Heart left ventricle (tissue), 16 donors: ENCODE results near the gene MYMK. TPM values are rescaled to one million over a fixed set of nuclear protein-coding genes. Genes with fewer than 3 reads are reported as not detected.

Source experiments
- ATAC-seq, 4 donors: fragments of 200-7000 bp; cut with Tn5 transposase; one replicate each; pipeline ENCODE4 v1.9.1; 2020 to 2022; ENCODE audit warnings: moderate library complexity in 4 of 4, mild to moderate bottlenecking in 3 of 4, moderate number of reproducible peaks in 1 of 4
- DNase-seq, 5 donors: peaks; one replicate each; pipeline ENCODE4 v3.0.0-alpha.2; 2020
- H3K27ac ChIP-seq, 12 donors: fragments of 200-600 bp; sonication (generic) in 4 of 12; one replicate each; pipeline versions ENCODE4 v1.5.0 to v1.8.0; 2016 to 2022; ENCODE audit warnings: mild to moderate bottlenecking in 2 of 12
- H3K27me3 ChIP-seq, 9 donors: fragments of 200-600 bp; sonication (generic) in 2 of 9; one replicate each; pipeline versions ENCODE4 v1.5.1 to v1.8.0; 2016 to 2022; ENCODE audit warnings: mild to moderate bottlenecking in 3 of 9
- H3K36me3 ChIP-seq, 9 donors: fragments of 200-600 bp; sonication (generic) in 2 of 9; one replicate each; pipeline versions ENCODE4 v1.5.0 to v1.8.0; 2018 to 2022; ENCODE audit warnings: mild to moderate bottlenecking in 2 of 9
- H3K4me1 ChIP-seq, 12 donors: fragments of 200-600 bp; sonication (generic) in 4 of 12; one replicate each; pipeline versions ENCODE4 v1.5.0 to v1.8.0; 2016 to 2022; ENCODE audit warnings: mild to moderate bottlenecking in 3 of 12
- H3K4me3 ChIP-seq, 12 donors: fragments of 200-600 bp; sonication (generic) in 4 of 12; one replicate each; pipeline versions ENCODE4 v1.5.0 to v1.8.0; 2017 to 2022; ENCODE audit warnings: mild to moderate bottlenecking in 9 of 12, moderate library complexity in 4 of 12
- H3K9me3 ChIP-seq, 12 donors: fragments of 200-600 bp; sonication (generic) in 4 of 12; one replicate each; pipeline versions ENCODE4 v1.5.0 to v1.8.0; 2016 to 2022; ENCODE audit warnings: mild to moderate bottlenecking in 1 of 12
- CTCF ChIP-seq, 12 donors: fragments of 200-600 bp; sonication (generic) in 4 of 12; IDR thresholded peaks; one replicate each; pipeline versions ENCODE4 v1.5.0 to v1.8.0; 2018 to 2022; ENCODE audit warnings: antibody characterized with exemption in 12 of 12, mild to moderate bottlenecking in 5 of 12
- POLR2A ChIP-seq, 2 donors: fragments of 450-650 bp; IDR thresholded peaks; one replicate each; pipeline ENCODE4 v1.6.1; 2017; ENCODE audit warnings: antibody characterized with exemption in 2 of 2, mild to moderate bottlenecking in 2 of 2, moderate library complexity in 2 of 2
- WGBS, 4 donors: extraction: QIAGEN DNeasy Blood & Tissue Kit in 2 of 4; methylation state at CpG; one replicate each; pipeline versions ENCODE4 v1.1.5 to v1.1.7; 2013 to 2018; 5-methylcytosine and 5-hydroxymethylcytosine counted together
- intact Hi-C, 10 donors: fragments of 100-400 bp; cut with DNase I; formaldehyde crosslinking; loops; one replicate each; pipeline versions ENCODE4 v1.11.1 to v1.14.2; 2022
- polyA plus RNA-seq, 2 donors: library from polyadenylated mRNA; stranded (reverse); fragments of 200-250 nt; gene quantifications; one replicate each; pipeline ENCODE4 v1.2.3, GENCODE V29; 2013
- total RNA-seq, 9 donors: library from RNA; depleted of rRNA in 2 of 9; stranded (reverse); fragments of >200 nt in 2 of 9; fragmentation: NEBNext Ultra II Directional in 3 of 9; extraction: Animal tissue kit (Norgen Biotek cat#: 25700) in 3 of 9; gene quantifications; one replicate each; pipeline versions ENCODE4 v1.1.0 to v1.2.4, GENCODE V29; 2016 to 2023
- donor health status: ischemic (EF 13 %, LVEDD 7.1; RV severe dilation, severe dysfunction).
- donor health status: healthy with polysubstance abuse.
- donor health status: DM: no; HTN: yes; CAD: no.
- donor health status: DM: no; HTN: no; CAD: no.
- donor health status: ischemic (EF 25% LVEDD 6.9; RV normal size, moderate dysfunction).
- donor health status: ischemic (EF 25% LVEDD 5.7; RV mildly dilated, moderate dysfunction).
- donor health status: healthy.
- donor health status: DM: yes; HTN: yes; CAD: no.
- donor health status: ischemic (EF 35%, LVEDD 5.7; RV mildly dilated, moderate dysfunction).
- donor health status: nonischemic (EF 11% LVEDD 7.7; RV severe dilation, severe dysfunction).
- donor health status: DM: yes; HTN: yes; CAD: no.
- donor health status: PGD.
- donor health status: ischemic (EF 29% LVEDD 5.4; RV normal size, mild dysfunction).
- donor health status: nonischemic (EF 23%, LVEDD 6.1; RV moderate dilation, normal function).

The MYMK gene
- total and polyA plus RNA-seq, 11 donors, result not detected

- peak in 2 of 5 donors; percentile 15 to 56 for DNase-seq
- TF ChIP-seq POLR2A (IDR thresholded peaks at IDR 0.05) (no peak), CTCF (IDR thresholded peaks at IDR 0.05) (no peak)
- no peaks in the 10 kb centered on the region for H3K9me3 ChIP-seq
- H3K4me1 ChIP-seq, result peaks cover 0 to 28% (median 17%) of the 10 kb centered on the region in 12 donors
- peaks cover 0 to 4% (median 0%) of the 10 kb centered on the region in 9 donors for H3K27me3 ChIP-seq
- no peak overlapping the region for H3K27ac ChIP-seq
- no peak overlapping the region for H3K4me3 ChIP-seq
- intact Hi-C loops, result loop anchor here in 6 of 10 donors (5.0 to 10.0 kb wide), 7 partner anchors 66 to 466 kb away; partner anchors contain the start of genes ADAMTS13 (in 1 of the 6), MED22 (in 1 of the 6), RPL7A (in 1 of the 6) and SURF1 (in 1 of the 6)
- 91 to 94% (median 93%) methylated on average over 15 to 18 of the region's 18 CpGs for WGBS, 4 donors
- ATAC-seq, result no peak
- no peaks in the 10 kb centered on the region for H3K36me3 ChIP-seq
These were observed 36.0 kb downstream of the MYMK start for GRCh38 chr9:133488686-133489252.

GRCh38 chr9:133487331-133487725, 37.4 kb downstream of the MYMK start:
- peak overlapping the region in 3 of 12 donors; percentile 43 to 75 (median 66) for H3K27ac ChIP-seq
- WGBS, 4 donors, result 78 to 89% (median 85%) methylated on average over 5 to 8 of the region's 8 CpGs
- H3K9me3 ChIP-seq, result no peaks in the 10 kb centered on the region
- TF ChIP-seq POLR2A (IDR thresholded peaks at IDR 0.05) (no peak), CTCF (IDR thresholded peaks at IDR 0.05) (no peak)
- H3K4me1 ChIP-seq, result peaks cover 0 to 21% (median 10%) of the 10 kb centered on the region in 12 donors
- H3K4me3 ChIP-seq, result peak overlapping the region in 1 of 12 donors; percentile 10
- intact Hi-C loops, result loop anchor here (2.0 to 10.0 kb wide), 10 partner anchors 65 to 465 kb away; partner anchors contain the start of genes ADAMTS13 (in 1 of the 10), MED22 (in 1 of the 10), RPL7A (in 1 of the 10) and SURF1 (in 1 of the 10)
- peak in 2 of 5 donors; percentile 20 to 26 for DNase-seq
- H3K27me3 ChIP-seq, result peaks cover 0 to 4% (median 0%) of the 10 kb centered on the region in 9 donors
- no peaks in the 10 kb centered on the region for H3K36me3 ChIP-seq
- ATAC-seq, result no peak

- H3K36me3 ChIP-seq, result no peaks in the 10 kb centered on the region
- no peak for TF ChIP-seq CTCF (IDR thresholded peaks at IDR 0.05)
- TF ChIP-seq POLR2A (IDR thresholded peaks at IDR 0.05), result no peak
- DNase-seq (peak in 3 of 5 donors; percentile 21 to 61 (median 22)), ATAC-seq (peak in 2 of 4 donors; percentile 4 to 11)
- intact Hi-C loops, result loop anchor here (1.0 to 10.0 kb wide), 13 partner anchors 63 to 463 kb away; partner anchors contain the start of genes ADAMTS13 (in 1 of the 10), MED22 (in 1 of the 10), RPL7A (in 1 of the 10) and SURF1 (in 1 of the 10)
- H3K27ac ChIP-seq, result no peak overlapping the region
- H3K4me3 ChIP-seq, result no peak overlapping the region
- H3K9me3 ChIP-seq, result no peaks in the 10 kb centered on the region
- WGBS, 4 donors, result 61 to 73% (median 66%) methylated on average over 23 to 25 of the region's 25 CpGs
- H3K4me1 ChIP-seq, result peaks cover 0 to 12% (median 2%) of the 10 kb centered on the region in 12 donors
- H3K27me3 ChIP-seq, result peaks cover 0 to 4% (median 0%) of the 10 kb centered on the region in 9 donors
These were observed 39.1 kb downstream of the MYMK start for GRCh38 chr9:133485531-133486260.
